ENCODE measurements around the gene SLC5A11.

SLC5A11 gene

DNA sequence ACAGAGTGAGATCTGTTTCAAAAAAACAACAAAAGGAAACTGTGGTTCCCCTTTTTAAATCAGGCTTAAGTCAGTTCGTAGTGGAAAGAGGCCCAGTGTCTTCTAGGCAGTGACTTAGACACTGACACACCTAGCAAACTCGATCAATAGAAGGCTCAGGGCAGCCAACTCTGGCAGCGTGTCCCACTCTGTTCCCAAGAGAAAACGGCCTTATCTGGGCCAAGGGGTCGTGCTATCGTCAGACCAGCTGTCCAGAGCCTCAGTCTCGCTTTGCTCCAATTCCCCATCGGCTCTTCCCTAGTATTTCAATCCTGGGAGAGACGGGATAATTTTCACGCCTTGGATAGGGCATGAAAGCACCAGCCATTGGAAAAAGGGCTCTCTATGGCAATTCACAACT lies 72.9 kb downstream of the SLC5A11 start:
- DNase-seq (ENCODE audit: low spot score), result no peak

DNA sequence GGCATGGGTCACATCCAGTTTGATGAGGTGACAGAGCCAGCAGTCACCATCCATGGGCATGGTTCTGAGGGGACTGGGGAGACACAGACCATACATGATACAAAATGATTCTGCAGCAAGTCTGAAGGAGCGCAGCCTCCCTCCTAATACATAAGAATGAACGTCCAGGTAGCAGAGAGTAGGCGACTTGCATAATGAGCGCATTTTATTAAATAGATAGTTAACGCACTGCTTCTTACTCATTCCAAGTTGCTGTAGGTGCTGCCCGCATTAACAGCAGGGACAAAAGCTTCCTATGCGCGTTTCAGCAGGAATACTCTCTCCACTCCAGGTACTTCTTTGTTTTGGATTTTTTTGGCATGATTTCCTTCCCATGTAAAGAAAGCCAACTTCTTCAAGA lies 73.8 kb downstream of the SLC5A11 start:
- DNase-seq (ENCODE audit: low spot score), result no peak

DNA sequence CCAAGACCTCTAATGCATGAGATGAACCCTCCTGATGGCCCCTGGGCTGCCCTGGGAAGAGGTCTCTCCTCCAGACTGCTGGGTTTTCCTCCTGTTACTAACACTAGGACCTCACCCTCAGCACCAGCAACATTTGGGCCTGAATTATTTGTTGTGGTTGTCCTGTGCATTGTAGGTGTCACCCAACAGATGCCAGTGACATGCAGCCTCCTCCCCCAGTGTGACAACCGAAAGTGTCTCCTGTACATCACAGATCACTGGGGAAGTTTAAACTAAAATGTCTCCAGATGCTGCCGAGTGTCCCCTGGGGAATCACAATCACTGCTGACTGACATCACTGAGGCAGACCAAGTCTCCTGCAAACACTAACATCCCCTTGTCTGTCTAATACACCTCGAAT lies 74.8 kb downstream of the SLC5A11 start:
- no peak for DNase-seq (ENCODE audit: low spot score)

DNA sequence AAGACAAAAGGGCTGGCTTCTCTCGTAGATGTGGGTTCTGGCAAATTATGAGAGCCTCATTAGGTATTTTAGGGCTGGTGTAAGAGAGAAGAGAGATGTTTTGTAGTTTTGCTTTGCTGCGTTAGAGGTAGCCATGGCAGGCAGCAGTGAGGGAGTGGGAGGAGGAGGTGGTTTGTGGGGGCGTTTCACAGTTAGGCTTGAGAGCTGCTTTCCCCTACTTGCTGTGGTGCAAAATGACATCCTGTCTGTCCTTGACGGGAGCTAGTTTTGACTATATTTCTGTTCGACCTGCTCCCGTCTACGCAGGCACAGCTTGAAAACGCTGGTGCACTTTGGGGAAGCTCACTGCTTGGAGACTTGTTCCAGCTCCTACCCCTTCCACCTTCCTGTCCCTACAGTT lies 75.5 kb downstream of the SLC5A11 start:
- no peak for DNase-seq (ENCODE audit: low spot score)

GRCh38 chr16:24925163-24925562 lies 79.4 kb downstream of the SLC5A11 start:
- no peak for DNase-seq (ENCODE audit: low spot score)

- DNase-seq (ENCODE audit: low spot score), result no peak
Observed at GRCh38 chr16:24929409-24929808, 83.6 kb downstream of the SLC5A11 start.

GRCh38 chr16:24930440-24930839 lies 84.7 kb downstream of the SLC5A11 start:
- DNase-seq (ENCODE audit: low spot score), result no peak

- DNase-seq (ENCODE audit: low spot score), result no peak
Observed at GRCh38 chr16:24931091-24931490, 85.3 kb downstream of the SLC5A11 start.

DNA sequence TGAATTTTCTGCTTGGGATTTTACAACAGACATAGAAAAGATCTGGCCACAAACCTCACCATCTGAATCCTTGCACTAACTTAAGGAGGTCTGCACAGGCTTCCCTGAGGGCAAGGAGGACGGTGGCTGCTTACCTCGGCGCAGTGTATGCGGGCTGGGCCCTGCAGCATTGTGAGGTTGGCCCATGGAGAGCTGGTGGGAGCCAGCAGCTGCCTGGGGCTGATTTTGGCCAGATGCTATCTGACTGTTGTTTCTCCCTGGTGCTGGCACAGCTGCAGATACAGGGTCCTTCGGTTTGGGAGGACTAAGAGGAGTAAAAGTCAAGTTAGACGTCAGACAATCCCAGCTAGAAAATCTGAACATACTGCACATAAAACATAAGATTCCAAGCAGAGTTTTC lies 89.6 kb downstream of the SLC5A11 start:
- DNase-seq (ENCODE audit: low spot score), result no peak

DNA sequence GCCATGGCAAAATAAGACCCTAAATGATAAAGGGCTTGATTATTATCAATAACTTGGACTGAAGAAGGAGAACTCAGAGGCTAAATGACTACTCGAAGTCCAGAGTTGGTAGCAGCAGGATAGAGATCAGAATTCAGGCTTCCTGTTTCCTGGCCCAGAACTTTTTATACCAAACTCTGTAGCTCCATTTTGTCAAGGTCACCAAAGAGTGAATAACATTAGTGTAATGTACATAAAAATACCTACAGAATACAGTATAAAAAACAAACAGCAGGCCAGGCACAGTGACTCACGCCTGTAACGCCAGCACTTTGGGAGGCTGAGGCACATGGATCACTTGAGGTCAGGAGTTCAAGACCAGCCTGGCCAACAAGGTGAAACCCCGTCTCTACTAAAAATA lies 90.4 kb downstream of the SLC5A11 start:
- no peak for DNase-seq (ENCODE audit: low spot score)

DNA sequence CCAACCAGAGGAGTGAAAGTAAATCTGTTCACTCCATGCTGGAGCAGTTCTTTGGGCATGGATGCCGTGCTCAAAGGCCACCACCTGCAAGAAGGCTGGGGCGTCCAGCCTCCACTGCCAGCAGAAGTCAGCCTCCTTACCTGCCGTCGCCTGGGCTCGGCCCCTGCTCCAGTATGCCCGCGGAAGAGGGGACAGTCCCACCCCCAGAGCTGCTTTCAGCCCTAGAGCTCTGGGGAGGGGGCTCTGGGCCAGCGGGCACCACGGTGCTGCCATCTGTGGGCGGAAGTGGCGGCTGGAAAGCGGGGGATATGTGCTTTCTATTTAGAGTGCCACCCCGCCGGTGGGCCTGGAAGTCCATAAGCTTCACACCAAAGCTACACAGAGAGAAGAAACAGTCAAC lies 93.5 kb downstream of the SLC5A11 start:
- no peak for DNase-seq (ENCODE audit: low spot score)

- DNase-seq (ENCODE audit: low spot score), result no peak
Observed at GRCh38 chr16:24939738-24940137, 94.0 kb downstream of the SLC5A11 start.

GRCh38 chr16:24943471-24943870 lies 97.7 kb downstream of the SLC5A11 start:
- DNase-seq (ENCODE audit: low spot score), result no peak

DNA sequence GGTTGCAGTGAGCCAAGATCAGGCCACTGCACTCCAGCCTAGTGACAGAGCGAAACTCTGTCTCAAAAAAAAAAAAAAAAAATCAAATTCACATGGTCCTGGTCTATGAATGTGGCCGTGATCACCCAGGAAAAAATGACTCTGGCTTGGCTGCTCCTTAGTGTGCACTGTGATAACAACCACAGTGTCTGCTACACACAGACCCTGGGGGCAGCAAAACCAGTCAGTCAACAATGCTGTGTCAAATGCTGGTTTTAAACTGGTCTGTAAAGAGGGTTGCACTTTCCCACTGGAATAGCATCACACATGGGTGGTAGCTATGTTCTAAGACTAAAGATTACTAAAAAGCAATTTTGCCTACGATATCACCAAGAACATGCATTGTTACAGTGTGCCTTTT lies 98.4 kb downstream of the SLC5A11 start:
- no peak for DNase-seq (ENCODE audit: low spot score)

GRCh38 chr16:24946155-24946554 lies 100.4 kb downstream of the SLC5A11 start:
- DNase-seq (ENCODE audit: low spot score), result no peak

DNA sequence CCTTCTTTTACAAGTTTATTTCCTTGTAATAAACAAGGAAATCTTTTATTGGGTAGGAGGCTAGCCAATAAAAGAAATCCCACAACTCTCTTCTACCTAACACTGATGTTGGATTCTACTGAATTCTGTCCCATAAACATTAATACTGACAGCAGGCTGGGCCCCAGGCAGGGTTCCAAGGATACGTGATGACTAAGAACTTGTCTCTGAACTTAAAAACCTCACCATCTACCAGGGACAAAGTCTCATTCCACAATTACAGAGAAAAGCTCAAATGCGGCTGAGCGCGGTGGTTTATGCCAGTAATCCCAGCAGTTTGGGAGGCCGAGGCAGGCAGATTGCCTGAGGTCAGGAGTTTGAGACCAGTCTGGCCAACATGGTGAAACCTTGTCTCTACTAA lies 104.5 kb downstream of the SLC5A11 start:
- DNase-seq (ENCODE audit: low spot score), result no peak

- no peak for DNase-seq (ENCODE audit: low spot score)
Observed at GRCh38 chr16:24953306-24953705, 107.5 kb downstream of the SLC5A11 start.

DNA sequence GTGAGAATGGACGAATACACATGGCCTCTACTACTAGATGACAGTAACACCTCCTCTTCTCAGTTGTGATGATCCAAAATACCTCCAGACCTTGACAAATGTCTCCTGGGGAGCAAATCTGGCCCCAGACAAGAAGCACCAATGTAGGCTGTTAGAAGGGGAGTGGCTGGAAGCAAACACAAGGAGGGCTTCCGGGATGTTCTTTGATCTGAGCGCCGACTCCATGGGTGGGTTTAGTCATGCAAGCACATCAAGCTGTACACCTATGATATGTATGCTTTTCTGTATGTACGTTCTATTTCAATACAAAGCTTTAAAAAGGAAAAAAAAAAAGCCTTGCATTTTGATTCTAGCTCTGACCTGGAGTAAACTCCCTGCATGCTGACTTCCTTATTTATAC lies 108.0 kb downstream of the SLC5A11 start:
- no peak for DNase-seq (ENCODE audit: low spot score)

- DNase-seq (ENCODE audit: low spot score), result no peak
Observed at GRCh38 chr16:24954137-24954536, 108.4 kb downstream of the SLC5A11 start.

GRCh38 chr16:24955975-24956731 lies 110.4 kb downstream of the SLC5A11 start:
- DNase-seq (ENCODE audit: low spot score), result no peak

DNA sequence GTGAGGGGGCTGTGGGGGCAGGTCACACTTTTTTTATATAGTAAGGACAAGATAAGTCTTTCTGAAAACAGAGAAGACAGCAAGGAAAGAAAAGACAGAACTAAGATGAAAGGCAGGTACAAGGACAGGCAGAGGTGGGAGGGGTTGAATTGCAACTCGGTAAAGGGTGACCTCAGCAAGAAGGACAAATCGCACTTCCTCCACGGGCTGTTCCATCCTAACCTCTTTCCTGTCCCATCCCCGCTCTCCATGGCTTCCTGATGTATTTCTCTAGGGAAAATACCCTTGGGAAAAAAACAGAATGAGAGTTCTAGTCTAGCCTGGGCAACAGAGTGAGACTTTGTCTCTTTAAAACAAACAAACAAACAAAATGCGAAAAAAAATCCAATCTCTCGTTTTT lies 112.1 kb downstream of the SLC5A11 start:
- no peak for DNase-seq (ENCODE audit: low spot score)

All from HuH-7 (cell line).